ENCODE data around the gene AACS. TPM values are rescaled to one million over a fixed set of nuclear protein-coding genes. Genes with fewer than 3 reads are reported as not detected.
A peak's percentile ranks its signal among the peaks of the same experiment; 100 is the strongest.
"Not testable (repeated sequence)": the region's sequence is repeated elsewhere in the genome, so short reads cannot be mapped to it uniquely, and the experiment has no call there.

The AACS gene, protein sequence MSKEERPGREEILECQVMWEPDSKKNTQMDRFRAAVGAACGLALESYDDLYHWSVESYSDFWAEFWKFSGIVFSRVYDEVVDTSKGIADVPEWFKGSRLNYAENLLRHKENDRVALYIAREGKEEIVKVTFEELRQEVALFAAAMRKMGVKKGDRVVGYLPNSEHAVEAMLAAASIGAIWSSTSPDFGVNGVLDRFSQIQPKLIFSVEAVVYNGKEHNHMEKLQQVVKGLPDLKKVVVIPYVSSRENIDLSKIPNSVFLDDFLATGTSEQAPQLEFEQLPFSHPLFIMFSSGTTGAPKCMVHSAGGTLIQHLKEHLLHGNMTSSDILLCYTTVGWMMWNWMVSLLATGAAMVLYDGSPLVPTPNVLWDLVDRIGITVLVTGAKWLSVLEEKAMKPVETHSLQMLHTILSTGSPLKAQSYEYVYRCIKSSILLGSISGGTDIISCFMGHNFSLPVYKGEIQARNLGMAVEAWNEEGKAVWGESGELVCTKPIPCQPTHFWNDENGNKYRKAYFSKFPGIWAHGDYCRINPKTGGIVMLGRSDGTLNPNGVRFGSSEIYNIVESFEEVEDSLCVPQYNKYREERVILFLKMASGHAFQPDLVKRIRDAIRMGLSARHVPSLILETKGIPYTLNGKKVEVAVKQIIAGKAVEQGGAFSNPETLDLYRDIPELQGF
- 10 to 100 TPM; 14.9 to 20.3 TPM for total RNA-seq

DNA sequence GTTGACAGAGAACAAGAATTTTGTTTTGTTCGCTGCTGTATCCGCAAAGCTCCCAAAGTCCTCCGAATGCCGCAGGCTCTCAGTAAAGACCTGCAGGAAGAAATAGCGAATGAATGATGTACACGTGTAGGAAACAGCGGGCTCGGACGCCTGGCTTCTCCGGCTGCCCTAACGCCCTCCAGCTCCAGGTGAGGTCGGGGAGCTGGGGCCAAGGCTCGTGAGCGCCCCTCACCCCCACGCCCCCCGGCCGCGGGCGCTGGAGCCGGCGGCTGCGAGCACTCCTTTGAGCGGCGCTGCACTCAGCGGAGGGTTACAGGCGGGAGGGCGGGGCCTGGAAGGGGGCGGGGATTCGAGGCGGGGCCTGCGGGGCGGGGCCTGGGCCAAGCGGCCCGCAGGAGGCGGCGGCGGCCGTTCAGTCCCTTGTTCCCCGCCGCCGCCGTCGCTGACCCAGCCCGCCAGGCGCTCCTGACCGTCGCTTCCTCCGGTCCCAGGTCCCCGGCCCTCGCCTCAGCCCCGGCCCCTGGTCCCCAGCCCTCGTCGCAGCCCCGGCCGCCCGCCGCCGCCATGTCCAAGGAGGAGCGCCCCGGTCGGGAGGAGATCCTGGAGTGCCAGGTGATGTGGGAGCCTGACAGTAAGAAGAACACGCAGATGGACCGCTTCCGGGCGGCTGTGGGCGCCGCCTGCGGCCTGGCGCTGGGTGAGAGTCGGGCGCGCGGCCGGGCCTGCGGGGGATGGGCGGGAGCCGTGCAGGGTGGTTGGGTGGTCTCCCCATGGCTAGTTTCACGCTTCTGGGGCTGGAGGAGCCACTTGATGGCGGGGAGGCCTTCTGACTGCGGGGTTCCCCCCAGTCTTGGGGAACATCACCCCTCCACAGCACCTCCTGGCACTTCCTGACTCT lies at the start of gene AACS:
TSS of gene AACS (plus strand) at position 415 of the 898 bp plus-strand sequence. CDS start at position 565, 150 bp downstream.
- CTCF ChIA-PET, result interaction anchor here (0.8 to 1.6 kb wide), 4 partner anchors 10 to 73 kb away, joined by 3 to 9 read pairs (median 3); no protein-coding TSS in a partner anchor
- Mint-ChIP-seq H3K27ac (peak within 1 kb of the TSS; percentile 56), H3K4me3 (peak within 1 kb of the TSS; percentile 69), H3K4me1 (peaks cover 13% of the 10 kb centered on the region), H3K27me3 (peaks cover 16% of the 10 kb centered on the region), H3K9me3 (ENCODE audit: low read depth) (peaks cover 3% of the 10 kb centered on the region), H3K36me3 (no peaks in the 10 kb centered on the region)
- DNase-seq (peak; percentile 76), ATAC-seq (peak; percentile 99)

DNA sequence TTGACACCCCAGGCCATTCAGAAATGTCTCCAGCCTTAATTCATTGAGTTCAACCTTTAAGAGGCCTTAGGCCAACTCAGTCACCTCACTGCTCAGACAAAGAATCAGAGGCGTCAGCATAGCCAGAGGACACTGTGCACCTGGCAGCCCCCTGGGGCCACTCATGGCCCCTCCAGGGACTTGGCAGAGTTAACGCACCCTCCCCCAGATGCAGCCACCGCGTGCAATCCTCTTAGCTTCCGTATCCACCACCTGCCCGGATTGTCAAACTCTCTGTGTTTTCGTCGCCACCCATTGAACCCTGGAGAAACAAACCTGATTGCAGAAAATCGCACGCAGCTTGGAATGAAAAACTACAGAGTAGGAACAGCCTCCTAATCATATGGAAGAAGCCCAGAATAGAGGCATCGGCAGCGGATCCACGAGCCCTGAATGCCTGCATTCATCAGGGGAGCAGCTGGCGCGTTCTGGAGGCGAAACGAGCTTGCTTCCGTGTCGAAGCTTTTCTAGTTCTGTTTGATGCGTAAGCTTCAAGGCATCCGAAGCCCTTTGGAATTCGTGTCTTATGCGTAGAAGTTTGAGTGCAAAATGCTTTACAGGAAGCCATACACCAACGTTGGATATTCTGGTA lies 49.4 kb upstream of the AACS start:
- peak overlapping the region; percentile 24 for H3K27ac Mint-ChIP-seq
- no peaks in the 10 kb centered on the region for H3K4me1 Mint-ChIP-seq
- no peak for DNase-seq
- no peak overlapping the region for H3K4me3 Mint-ChIP-seq
- CTCF ChIA-PET, result interaction anchor here (1.1 kb wide), 1 partner anchor 33 kb away, joined by 3 read pairs; no protein-coding TSS in a partner anchor
- H3K9me3 Mint-ChIP-seq (ENCODE audit: low read depth), result no peaks in the 10 kb centered on the region
- H3K27me3 Mint-ChIP-seq, result no peaks in the 10 kb centered on the region
- no peak for ATAC-seq
- peaks cover 32% of the 10 kb centered on the region for H3K36me3 Mint-ChIP-seq

DNA sequence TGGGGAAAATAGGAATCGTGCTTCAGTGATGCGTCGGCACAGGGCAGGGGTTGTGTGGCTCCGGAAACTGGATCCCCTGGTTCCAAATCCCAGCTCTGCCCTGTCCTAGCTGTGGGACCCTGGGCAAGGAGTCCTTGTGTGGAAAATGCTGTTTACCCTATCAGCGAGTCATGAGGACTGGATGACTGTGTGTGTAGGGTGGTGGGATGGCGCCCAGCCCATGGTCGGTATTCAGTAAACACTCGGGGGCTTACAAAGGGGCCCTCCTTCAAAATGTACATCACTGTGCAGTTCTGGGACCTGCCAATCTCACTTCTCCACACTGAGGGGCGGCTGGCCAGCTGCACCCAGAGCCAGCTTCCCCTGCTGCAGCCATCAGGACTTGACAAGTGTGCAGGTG lies 47.4 kb upstream of the AACS start:
- DNase-seq (no peak), ATAC-seq (no peak)
- Mint-ChIP-seq H3K4me1 (no peaks in the 10 kb centered on the region), H3K4me3 (no peak overlapping the region), H3K9me3 (ENCODE audit: low read depth) (no peaks in the 10 kb centered on the region), H3K27me3 (no peaks in the 10 kb centered on the region), H3K36me3 (peaks cover 41% of the 10 kb centered on the region), H3K27ac (no peak overlapping the region)
- CTCF ChIA-PET, result no interaction called here

DNA sequence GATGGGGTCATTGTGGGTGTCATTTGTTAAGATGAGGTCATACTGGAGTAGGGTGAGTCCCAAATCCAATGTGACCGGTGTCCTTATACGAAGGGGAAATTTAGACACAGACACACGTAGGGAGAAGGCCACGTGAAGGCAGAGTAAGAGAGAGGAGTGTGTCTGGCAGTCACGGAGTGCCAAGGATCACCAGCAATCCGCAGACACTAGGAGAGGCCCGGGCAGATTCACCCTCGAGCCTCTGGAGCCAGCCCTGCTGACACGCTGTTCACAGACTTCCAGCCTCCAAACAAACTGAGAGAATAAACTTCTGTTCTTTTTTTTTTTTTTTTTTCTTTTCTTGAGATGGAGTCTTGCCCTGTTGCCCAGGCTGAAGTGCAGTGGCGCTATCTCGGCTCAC lies 46.9 kb upstream of the AACS start:
- no peak overlapping the region for H3K4me3 Mint-ChIP-seq
- H3K27ac Mint-ChIP-seq, result no peak overlapping the region
- H3K27me3 Mint-ChIP-seq, result no peaks in the 10 kb centered on the region
- ATAC-seq (no peak), DNase-seq (no peak)
- H3K36me3 Mint-ChIP-seq, result peaks cover 43% of the 10 kb centered on the region
- CTCF ChIA-PET, result no interaction called here
- H3K9me3 Mint-ChIP-seq (ENCODE audit: low read depth), result no peaks in the 10 kb centered on the region
- no peaks in the 10 kb centered on the region for H3K4me1 Mint-ChIP-seq

DNA sequence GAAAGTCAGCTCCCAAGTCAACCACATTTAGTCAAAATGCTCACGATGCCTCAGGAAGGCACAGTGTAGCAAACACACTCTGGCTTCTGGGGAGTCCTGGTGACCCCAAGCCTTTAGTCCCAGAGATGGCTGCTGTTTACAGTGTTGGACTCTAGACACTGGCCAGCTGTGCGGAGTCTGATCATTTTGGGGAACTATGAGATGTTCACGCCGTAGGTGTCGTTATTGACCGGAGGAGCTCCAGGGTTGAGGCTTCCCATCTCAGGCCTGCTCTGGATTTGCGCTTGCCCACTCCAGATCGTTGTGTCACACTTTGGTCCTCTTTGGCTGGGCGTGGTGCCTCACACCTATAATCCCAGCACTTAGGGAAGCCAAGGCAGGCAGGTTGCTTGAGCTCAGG lies 44.1 kb upstream of the AACS start:
- no peak overlapping the region for H3K4me3 Mint-ChIP-seq
- ATAC-seq, result no peak
- no peak for DNase-seq
- H3K27me3 Mint-ChIP-seq, result no peaks in the 10 kb centered on the region
- no peaks in the 10 kb centered on the region for H3K4me1 Mint-ChIP-seq
- no peaks in the 10 kb centered on the region for H3K9me3 Mint-ChIP-seq (ENCODE audit: low read depth)
- no peak overlapping the region for H3K27ac Mint-ChIP-seq
- H3K36me3 Mint-ChIP-seq, result peaks cover 44% of the 10 kb centered on the region
- CTCF ChIA-PET, result no interaction called here

DNA sequence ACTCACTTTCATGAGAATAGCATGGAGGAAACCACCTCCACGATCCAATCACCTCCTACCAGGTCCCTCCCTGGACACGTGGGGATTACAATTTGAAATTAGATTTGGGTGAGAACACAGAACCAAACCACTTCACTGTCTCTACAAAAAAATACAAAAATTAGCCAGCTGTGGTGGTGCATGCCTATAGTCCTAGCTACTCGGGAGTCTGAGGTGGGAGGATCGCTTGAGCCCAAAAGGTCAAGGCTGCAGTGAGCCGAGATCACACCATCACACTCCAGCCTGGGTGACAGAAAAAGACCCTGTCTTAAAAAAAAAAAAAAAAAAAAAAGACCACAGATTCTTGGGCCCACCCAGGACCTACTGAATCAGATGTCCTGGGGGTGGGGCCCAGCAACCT lies 43.5 kb upstream of the AACS start:
- Mint-ChIP-seq H3K4me1 (no peaks in the 10 kb centered on the region), H3K36me3 (peaks cover 44% of the 10 kb centered on the region), H3K27ac (no peak overlapping the region), H3K9me3 (ENCODE audit: low read depth) (no peaks in the 10 kb centered on the region), H3K27me3 (no peaks in the 10 kb centered on the region), H3K4me3 (no peak overlapping the region)
- CTCF ChIA-PET, result no interaction called here
- no peak for ATAC-seq
- DNase-seq, result no peak

DNA sequence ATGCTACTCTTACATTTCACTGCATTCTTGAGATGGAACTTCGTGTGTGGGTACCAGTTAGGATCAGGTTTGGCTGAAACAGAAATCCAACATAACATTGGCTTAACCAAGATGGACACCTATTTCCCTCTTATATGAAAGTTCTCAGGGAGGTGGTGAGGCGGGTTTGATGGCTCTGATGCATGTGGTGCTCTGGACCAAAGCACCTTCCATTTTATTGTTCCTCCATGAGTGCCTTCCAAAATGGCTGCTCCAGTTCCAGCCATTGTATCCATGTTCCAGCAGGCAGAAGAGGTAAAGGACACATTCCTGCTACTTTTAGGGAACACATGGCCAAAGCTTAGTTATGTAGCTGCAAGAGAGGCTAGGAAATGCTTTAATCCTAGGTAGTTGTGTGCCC lies 42.2 kb upstream of the AACS start:
- no peak for DNase-seq
- H3K4me3 Mint-ChIP-seq, result no peak overlapping the region
- no peak for ATAC-seq
- H3K36me3 Mint-ChIP-seq, result peaks cover 44% of the 10 kb centered on the region
- H3K4me1 Mint-ChIP-seq, result no peaks in the 10 kb centered on the region
- H3K9me3 Mint-ChIP-seq (ENCODE audit: low read depth), result no peaks in the 10 kb centered on the region
- H3K27me3 Mint-ChIP-seq, result no peaks in the 10 kb centered on the region
- CTCF ChIA-PET, result no interaction called here
- no peak overlapping the region for H3K27ac Mint-ChIP-seq

DNA sequence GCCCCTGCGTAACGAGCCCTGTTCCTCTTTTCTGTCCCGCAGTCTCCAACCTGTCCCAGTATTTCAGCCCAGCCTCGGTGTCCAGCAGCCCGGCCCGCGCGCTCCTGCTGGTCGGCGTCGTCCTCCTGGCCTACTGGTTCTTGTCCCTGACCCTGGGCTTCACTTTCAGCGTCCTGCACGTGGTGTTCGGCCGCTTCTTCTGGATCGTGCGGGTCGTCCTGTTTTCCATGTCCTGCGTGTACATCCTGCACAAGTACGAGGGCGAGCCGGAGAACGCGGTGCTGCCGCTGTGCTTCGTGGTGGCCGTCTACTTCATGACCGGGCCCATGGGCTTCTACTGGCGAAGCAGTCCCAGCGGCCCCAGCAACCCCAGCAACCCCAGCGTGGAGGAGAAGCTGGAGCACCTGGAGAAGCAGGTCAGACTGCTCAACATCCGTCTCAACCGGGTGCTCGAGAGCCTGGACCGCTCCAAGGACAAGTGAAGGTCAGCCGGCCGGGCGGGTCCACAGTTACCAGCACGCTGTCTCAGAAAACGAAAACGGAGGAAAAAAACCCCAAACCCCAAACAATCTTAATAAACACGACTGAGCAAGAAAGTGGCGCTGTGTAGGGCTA lies 40.2 kb upstream of the AACS start:
- CTCF ChIA-PET, result no interaction called here
- Mint-ChIP-seq H3K27me3 (no peaks in the 10 kb centered on the region), H3K36me3 (peaks cover 36% of the 10 kb centered on the region), H3K27ac (no peak overlapping the region), H3K4me1 (no peaks in the 10 kb centered on the region), H3K4me3 (no peak overlapping the region), H3K9me3 (ENCODE audit: low read depth) (no peaks in the 10 kb centered on the region)
- DNase-seq, result no peak
- ATAC-seq, result no peak

DNA sequence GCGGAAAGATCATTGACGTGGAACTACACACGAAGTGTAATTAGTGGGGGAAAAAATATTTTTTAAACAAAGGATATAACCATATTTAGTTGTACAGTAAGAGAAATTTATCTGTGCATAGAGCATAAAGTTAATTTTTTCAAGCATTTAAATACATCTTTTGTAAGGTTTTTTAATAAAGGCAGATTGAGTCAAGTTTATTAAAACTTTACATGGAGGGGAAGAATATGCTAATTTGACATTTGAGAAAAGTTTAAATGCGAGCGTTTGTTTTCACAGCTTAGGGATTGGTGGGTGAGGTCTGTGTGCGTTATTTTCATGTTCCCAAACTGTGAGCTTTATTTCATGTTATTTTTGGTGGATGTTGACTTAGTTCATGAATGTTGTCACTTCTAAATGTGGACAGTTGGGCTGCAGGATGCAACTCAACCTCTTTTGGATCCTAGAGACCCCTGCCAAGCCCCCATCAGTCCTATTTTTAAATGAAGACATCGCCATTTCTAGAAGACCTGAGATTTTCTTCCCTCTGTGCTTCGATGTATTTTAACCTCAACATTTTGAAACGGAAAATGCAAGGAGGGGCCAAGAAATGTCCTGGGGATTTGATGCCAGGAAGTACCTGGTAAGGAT lies 39.5 kb upstream of the AACS start:
- ATAC-seq (no peak), DNase-seq (no peak)
- Mint-ChIP-seq H3K4me3 (no peak overlapping the region), H3K27ac (no peak overlapping the region), H3K9me3 (ENCODE audit: low read depth) (no peaks in the 10 kb centered on the region), H3K36me3 (peaks cover 35% of the 10 kb centered on the region), H3K27me3 (no peaks in the 10 kb centered on the region), H3K4me1 (no peaks in the 10 kb centered on the region)
- CTCF ChIA-PET, result no interaction called here

DNA sequence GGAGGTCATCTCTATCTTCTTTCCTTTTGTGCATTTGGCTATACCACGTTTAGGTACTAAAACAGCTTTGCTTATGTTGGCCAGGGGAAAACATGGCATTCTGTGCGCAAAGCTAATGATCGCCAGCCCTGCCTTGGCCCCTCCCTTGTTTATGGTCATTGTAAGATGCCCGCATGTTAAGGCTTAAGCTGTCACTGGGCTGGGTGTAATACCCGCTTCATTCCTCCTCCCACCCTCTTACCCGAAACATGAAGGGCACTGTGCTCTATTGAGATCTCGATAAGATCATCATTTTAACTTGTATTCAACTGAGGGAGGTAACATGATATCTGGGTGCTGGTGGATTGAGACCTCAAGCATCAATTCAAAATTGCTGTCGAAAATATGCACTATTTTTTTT lies 37.1 kb upstream of the AACS start:
- CTCF ChIA-PET, result no interaction called here
- no peak for DNase-seq
- H3K27ac Mint-ChIP-seq, result no peak overlapping the region
- H3K4me1 Mint-ChIP-seq, result no peaks in the 10 kb centered on the region
- ATAC-seq, result no peak
- H3K27me3 Mint-ChIP-seq, result no peaks in the 10 kb centered on the region
- H3K9me3 Mint-ChIP-seq (ENCODE audit: low read depth), result no peaks in the 10 kb centered on the region
- H3K36me3 Mint-ChIP-seq, result peaks cover 22% of the 10 kb centered on the region
- H3K4me3 Mint-ChIP-seq, result no peak overlapping the region

DNA sequence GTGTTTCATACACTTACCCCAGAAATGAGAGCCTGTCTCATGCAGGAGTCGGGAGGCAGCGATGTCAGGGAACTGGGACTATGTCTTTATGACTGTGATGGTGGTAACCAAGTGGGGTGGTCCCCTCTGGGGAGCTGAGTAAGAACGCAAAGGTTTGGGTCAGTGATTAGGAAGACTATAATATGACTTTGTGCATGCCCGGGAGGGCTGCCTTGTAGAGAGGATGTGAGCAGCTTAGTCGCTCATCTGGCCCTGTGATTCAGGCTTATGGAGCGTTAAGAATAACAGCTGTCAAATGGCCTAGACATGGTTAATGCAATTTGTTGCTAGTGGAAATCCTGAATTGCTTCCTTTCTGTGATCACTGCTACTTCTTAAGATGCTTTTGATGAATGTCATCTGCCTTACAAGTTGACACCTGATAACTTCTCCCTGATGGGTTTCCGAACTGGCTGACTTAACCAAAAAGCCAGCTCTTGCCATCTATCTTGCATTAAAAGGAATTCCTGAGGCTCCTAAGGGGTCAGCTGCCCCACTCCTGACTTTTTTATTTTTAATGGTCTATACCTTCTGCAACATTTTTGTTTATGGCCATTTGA lies 35.4 kb upstream of the AACS start:
- CTCF ChIA-PET, result interaction anchor here (0.7 kb wide), 1 partner anchor 816 kb away, joined by 3 read pairs; no protein-coding TSS in a partner anchor
- Mint-ChIP-seq H3K4me3 (no peak overlapping the region), H3K36me3 (peaks cover 19% of the 10 kb centered on the region), H3K4me1 (no peaks in the 10 kb centered on the region), H3K27me3 (no peaks in the 10 kb centered on the region), H3K27ac (no peak overlapping the region), H3K9me3 (ENCODE audit: low read depth) (peaks cover under 1% of the 10 kb centered on the region)
- ATAC-seq (no peak), DNase-seq (no peak)

DNA sequence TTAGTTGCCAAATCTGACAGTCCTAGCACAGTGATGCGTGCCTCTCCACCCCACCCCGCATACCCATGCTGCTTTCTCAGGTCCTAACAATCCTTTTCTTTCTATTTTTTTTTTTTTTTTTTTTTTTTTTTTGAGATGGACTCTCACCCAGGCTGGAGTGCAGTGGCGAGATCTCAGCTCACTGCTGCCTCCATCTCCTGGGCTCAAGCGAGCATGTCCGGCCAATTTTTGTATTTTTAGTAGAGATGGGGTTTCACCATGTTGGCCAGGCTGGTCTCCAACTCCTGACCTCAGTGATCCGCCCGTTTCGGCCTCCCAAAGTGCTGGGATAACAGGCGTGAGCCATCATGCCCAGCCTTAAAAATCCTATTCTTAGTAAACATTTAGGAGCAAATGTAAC lies 33.8 kb upstream of the AACS start:
- H3K4me3 Mint-ChIP-seq; ATAC-seq; CTCF ChIA-PET; H3K4me1 Mint-ChIP-seq; DNase-seq; H3K9me3 Mint-ChIP-seq (ENCODE audit: low read depth); H3K27ac Mint-ChIP-seq; H3K27me3 Mint-ChIP-seq: not testable (repeated sequence)
- peaks cover 13% of the 10 kb centered on the region for H3K36me3 Mint-ChIP-seq

Measured in activated CD8-positive, alpha-beta memory T cell treated with anti-CD3 and anti-CD28 coated beads, Interleukin-2, amount 10 ng/mL, durations not matched to agents 7 days and 5 days (primary cell).